ENCODE measurements around the gene EPOP. TPM values are rescaled to one million over a fixed set of nuclear protein-coding genes. Genes with fewer than 3 reads are reported as not detected.
A peak's percentile ranks its signal among the peaks of the same experiment; 100 is the strongest.

EPOP gene
- total and polyA plus RNA-seq, 2 of the 13 experiments (the other 11 are each of a cell fraction or from before 2014, with no cell fraction given), result 14.7 to 37.8 TPM

- TF ChIP-seq ZXDC (CRISPR knock-in tag; IDR thresholded peaks at IDR 0.05) (peak; percentile 23; the same call in 1 of the 2 replicates), AHR (CRISPR knock-in tag; IDR thresholded peaks at IDR 0.05) (peak; percentile 83; the same call in 1 of the 2 replicates), ZNF737 (CRISPR knock-in tag; IDR thresholded peaks at IDR 0.05; ENCODE audit: borderline replicate concordance) (no peak), ZNF691 (CRISPR knock-in tag; IDR thresholded peaks at IDR 0.05; ENCODE audit: borderline replicate concordance, low read depth) (peak; percentile 41; the same call in 1 of the 2 replicates), ZNF724P (CRISPR knock-in tag; IDR thresholded peaks at IDR 0.05; ENCODE audit: borderline replicate concordance) (peak; percentile 1; the same call in 1 of the 2 replicates), E2F2 (CRISPR knock-in tag; IDR thresholded peaks at IDR 0.05; ENCODE audit: borderline replicate concordance) (peak; percentile 93; the same call in 1 of the 2 replicates), ATRX (CRISPR knock-in tag; IDR thresholded peaks at IDR 0.05; ENCODE audit: borderline replicate concordance) (no peak), ZNF879 (CRISPR knock-in tag; IDR thresholded peaks at IDR 0.05) (0 out of 2 replicates have a peak, but pooled peaks have one; percentile 47), ZNF781 (CRISPR knock-in tag; IDR thresholded peaks at IDR 0.05; ENCODE audit: borderline replicate concordance, not compliant biosample characterization) (peak; percentile 34), ZSCAN20 (CRISPR knock-in tag; IDR thresholded peaks at IDR 0.05; ENCODE audit: borderline replicate concordance) (no peak; the same call in 1 of the 2 replicates), ZNF558 (CRISPR knock-in tag; IDR thresholded peaks at IDR 0.05; ENCODE audit: borderline replicate concordance) (peak; percentile 32; the same call in 1 of the 2 replicates), CENPBD1 (CRISPR knock-in tag; IDR thresholded peaks at IDR 0.05; ENCODE audit: borderline replicate concordance, low read depth) (no peak), TBX3 (IDR thresholded peaks at IDR 0.05; ENCODE audit: borderline replicate concordance) (no peak), JARID2 (CRISPR knock-in tag; IDR thresholded peaks at IDR 0.05; ENCODE audit: insufficient replicate concordance) (no peak), GTF2F1 (IDR thresholded peaks at IDR 0.05; ENCODE audit: low read length) (peak; percentile 49; the same call in 1 of the 2 replicates), ELF3 (CRISPR knock-in tag; IDR thresholded peaks at IDR 0.05) (peak; percentile 95), ZNF761 (CRISPR knock-in tag; conservative IDR thresholded peaks at IDR 0.05) (peak; percentile 56; the same call in 1 of the 2 replicates), PLRG1 (conservative IDR thresholded peaks at IDR 0.05) (no peak), ZNF205 (CRISPR knock-in tag; IDR thresholded peaks at IDR 0.05) (peak; percentile 52; the same call in 1 of the 2 replicates), KLF6 (CRISPR knock-in tag; IDR thresholded peaks at IDR 0.05) (peak; percentile 85), RARG (CRISPR knock-in tag; IDR thresholded peaks at IDR 0.05; ENCODE audit: low read depth) (no peak; the same call in 1 of the 2 replicates), ZBTB21 (CRISPR knock-in tag; IDR thresholded peaks at IDR 0.05) (no peak), KLF12 (CRISPR knock-in tag; IDR thresholded peaks at IDR 0.05; ENCODE audit: borderline replicate concordance) (peak; percentile 60; the same call in 1 of the 2 replicates), ZNF660 (CRISPR knock-in tag; IDR thresholded peaks at IDR 0.05; ENCODE audit: borderline replicate concordance, low read depth) (peak; percentile 69; the same call in 1 of the 2 replicates), CBX5 (CRISPR knock-in tag; IDR thresholded peaks at IDR 0.05; ENCODE audit: borderline replicate concordance) (peak; percentile 62; the same call in 1 of the 2 replicates)
Measured at GRCh38 chr17:38702166-38702915, 27.6 kb upstream of the EPOP start (continued).
